ENCODE data around the gene VPS54.

DNA sequence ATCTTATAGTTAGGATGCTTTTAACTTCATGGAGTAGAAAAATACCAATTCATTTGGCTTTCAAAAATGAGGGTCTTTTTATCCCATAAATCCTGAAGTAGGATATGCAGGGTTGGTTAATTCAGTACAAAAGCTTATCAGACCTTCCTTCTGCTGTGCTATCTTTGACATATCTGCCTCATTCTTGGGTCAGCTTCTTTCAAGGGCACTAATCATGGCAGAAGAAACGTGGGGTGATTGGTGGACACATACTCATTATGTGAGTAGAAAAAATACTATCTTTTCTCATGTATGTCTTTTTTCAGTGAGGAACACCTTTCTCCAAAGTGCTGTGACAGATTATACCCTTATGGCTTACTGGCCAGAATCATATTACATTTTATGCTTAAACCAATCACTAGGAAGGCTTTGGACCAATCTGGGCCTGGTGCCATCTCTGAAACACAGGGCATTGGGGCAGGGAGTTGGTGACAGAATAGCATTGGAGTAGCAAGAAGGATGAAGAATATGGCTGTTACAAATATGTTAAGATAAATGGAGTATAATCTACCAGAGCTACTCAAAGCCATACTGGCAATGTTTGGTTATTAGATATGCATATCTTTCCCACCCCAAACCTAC is 167.4 kb downstream of the VPS54 start:
- TF ChIP-seq SUZ12 (IDR thresholded peaks at IDR 0.05; ENCODE audit: extremely low read depth, insufficient read depth, insufficient read length): no peak
- no peak for TF ChIP-seq YY1 (IDR thresholded peaks at IDR 0.05; ENCODE audit: insufficient read depth, insufficient read length)
- no peak for TF ChIP-seq ZNF274 (IDR thresholded peaks at IDR 0.05; ENCODE audit: low read depth, low read length)
